D721Med (cell line): ENCODE data around the gene SFR1.
"Not testable (repeated sequence)": the region's sequence is repeated elsewhere in the genome, so short reads cannot be mapped to it uniquely, and the experiment has no call there.

Source experiments
- DNase-seq: peaks from one replicate; pipeline ENCODE4 v3.0.0; 2011; ENCODE audit warnings: low spot score; ENCODE audit not compliant: insufficient read length
- FAIRE-seq: peaks from 2 replicates; lab custom pipeline; 2011; peaks lifted over from hg19 to GRCh38; lab: Jason Lieb, UNC
- CTCF ChIP-seq: IDR thresholded peaks from 2 replicates; pipeline ENCODE4 v1.5.1; 2012; ENCODE audit warnings: mild to moderate bottlenecking, control low read depth; ENCODE audit not compliant: insufficient read depth; ENCODE audit errors: missing control alignments

SFR1 gene

GRCh38 chr10:104151737-104152136 lies 29.8 kb downstream of the SFR1 start:
- TF ChIP-seq CTCF = no peak
- no peak for FAIRE-seq
- DNase-seq = no peak

GRCh38 chr10:104155591-104155990 lies 33.6 kb downstream of the SFR1 start:
- no peak for TF ChIP-seq CTCF
- FAIRE-seq = no peak
- DNase-seq = no peak

GRCh38 chr10:104170610-104171254 lies 48.8 kb downstream of the SFR1 start:
- TF ChIP-seq CTCF = no peak
- DNase-seq (no peak), FAIRE-seq (no peak)

GRCh38 chr10:104174136-104174535 lies 52.2 kb downstream of the SFR1 start:
- DNase-seq, FAIRE-seq: not testable (repeated sequence)
